ENCODE data around the gene OR7G2.
"Not testable (repeated sequence)": the region's sequence is repeated elsewhere in the genome, so short reads cannot be mapped to it uniquely, and the experiment has no call there.

Gene OR7G2

DNA sequence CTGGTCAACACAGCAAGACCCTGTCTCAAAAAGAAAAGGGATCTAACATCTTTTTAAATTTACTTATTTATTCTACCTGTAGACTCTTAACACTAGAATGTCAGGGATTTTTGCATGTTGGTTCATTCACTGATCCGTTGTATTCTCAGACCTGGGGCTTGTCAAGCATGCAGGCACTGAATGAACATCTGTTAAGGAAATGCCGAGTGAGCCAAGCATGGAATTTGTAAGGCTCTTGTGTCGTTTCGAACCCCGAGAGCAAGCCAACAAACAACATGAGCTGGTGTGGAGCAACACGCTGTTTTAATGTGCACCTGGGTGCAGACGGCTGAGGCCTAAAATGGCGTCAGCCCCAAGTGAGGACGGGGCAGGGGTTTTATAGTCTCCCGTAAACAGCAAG lies 30.4 kb downstream of the OR7G2 start:
- peak in 1 of 2 donors; percentile 2 for DNase-seq (ENCODE audit: low read depth in 2 of 2)
- H3K4me3 ChIP-seq (replicated peaks in 1 of 2; ENCODE audit: low read depth in 2 of 2, low read length in 2 of 2) = no peak overlapping the region
- TF ChIP-seq, protein P1, sequence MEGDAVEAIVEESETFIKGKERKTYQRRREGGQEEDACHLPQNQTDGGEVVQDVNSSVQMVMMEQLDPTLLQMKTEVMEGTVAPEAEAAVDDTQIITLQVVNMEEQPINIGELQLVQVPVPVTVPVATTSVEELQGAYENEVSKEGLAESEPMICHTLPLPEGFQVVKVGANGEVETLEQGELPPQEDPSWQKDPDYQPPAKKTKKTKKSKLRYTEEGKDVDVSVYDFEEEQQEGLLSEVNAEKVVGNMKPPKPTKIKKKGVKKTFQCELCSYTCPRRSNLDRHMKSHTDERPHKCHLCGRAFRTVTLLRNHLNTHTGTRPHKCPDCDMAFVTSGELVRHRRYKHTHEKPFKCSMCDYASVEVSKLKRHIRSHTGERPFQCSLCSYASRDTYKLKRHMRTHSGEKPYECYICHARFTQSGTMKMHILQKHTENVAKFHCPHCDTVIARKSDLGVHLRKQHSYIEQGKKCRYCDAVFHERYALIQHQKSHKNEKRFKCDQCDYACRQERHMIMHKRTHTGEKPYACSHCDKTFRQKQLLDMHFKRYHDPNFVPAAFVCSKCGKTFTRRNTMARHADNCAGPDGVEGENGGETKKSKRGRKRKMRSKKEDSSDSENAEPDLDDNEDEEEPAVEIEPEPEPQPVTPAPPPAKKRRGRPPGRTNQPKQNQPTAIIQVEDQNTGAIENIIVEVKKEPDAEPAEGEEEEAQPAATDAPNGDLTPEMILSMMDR (IDR thresholded peaks at IDR 0.05; ENCODE audit: low read depth, low read length) = no peak

DNA sequence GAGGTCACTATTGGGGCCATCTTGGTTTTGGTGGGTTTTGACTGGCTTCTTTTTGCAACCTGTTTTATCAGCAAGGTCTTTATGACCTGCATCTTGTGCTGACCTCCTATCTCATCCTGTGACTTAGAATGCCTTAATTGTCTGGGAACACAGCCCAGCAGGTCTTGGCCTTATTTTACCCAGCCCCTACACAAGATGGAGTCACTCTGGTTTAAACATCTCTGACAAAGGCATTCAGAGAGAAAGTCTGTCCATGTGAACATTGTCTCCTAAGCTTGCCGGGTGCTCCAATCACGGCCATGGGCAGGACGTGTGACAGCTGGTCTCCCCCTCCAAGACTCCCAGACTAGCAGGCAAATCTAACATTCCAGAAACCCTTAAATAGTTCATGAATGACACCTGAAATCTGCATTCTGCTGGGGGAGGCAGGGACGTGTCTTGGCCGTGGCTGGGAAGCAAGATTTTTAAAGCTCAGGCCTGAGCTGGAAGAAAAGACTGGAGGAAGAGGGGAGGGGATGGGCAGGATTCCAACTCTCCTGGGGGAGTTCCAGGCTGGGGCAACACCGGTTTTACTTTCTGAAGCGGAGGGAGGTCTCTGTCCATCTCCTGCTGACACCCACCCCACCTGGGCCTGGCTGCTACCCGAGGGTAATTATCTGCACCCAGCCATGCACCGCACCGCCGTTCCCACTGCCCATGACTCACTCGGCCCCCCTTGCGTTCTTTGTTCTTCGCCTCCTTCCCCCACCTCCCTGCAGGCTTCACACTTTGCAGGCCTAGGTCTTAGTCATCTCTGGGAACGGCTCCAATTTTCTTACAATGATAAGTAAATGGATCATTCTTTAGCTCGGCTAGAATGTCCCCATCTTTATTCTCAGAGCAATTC lies 32.0 kb downstream of the OR7G2 start:
- no peak overlapping the region for H3K4me3 ChIP-seq (replicated peaks in 1 of 2; ENCODE audit: low read depth in 2 of 2, low read length in 2 of 2)
- DNase-seq (ENCODE audit: low read depth in 2 of 2) = peak; percentile 96 to 98
- TF ChIP-seq, protein P1 (IDR thresholded peaks at IDR 0.05; ENCODE audit: low read depth, low read length) = no peak

DNA sequence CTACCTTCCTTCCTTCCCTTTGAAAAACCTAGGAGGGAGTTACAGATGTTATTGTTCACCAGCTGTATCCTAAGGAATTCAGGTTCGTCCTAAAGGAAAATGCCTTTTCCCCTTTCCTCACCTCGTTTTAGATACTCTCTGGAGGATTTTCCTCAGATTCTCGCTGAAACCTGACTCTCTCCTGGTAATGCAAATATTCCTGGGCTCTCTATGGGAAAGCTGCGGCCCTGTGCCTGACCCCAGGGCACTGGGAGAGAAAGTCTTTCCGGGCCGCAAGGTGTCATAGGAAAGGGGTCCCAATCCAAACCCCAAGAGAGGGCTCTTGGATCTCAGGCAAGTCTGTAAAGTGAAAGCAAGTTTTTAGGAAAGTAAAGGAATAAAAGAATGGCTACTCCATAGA lies 33.5 kb downstream of the OR7G2 start:
- no peak for DNase-seq (ENCODE audit: low read depth in 2 of 2)
- H3K4me3 ChIP-seq (replicated peaks in 1 of 2; ENCODE audit: low read depth in 2 of 2, low read length in 2 of 2) = no peak overlapping the region
- TF ChIP-seq, protein P1 (IDR thresholded peaks at IDR 0.05; ENCODE audit: low read depth, low read length) = no peak

DNA sequence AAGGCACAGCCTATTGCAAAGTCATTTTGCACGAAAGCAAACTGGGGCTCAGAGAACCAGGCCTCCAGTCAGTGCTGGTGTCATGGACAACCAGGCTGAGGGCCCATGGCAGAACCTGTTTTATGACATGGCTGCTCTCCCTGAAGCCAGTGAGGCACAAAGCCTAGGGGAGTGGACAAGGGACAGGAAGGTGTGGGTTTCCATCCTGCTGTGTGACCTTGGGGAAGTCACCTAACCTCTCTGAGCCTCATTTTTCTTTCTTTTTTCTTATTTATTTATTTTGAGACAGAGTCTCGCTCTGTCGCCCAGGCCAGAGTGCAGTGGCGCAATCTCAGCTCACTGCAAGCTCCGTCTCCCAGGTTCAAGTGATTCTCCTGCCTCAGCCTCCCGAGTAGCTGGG lies 35.6 kb downstream of the OR7G2 start:
- not testable (repeated sequence) for H3K4me3 ChIP-seq (replicated peaks in 1 of 2; ENCODE audit: low read depth in 2 of 2, low read length in 2 of 2); DNase-seq (ENCODE audit: low read depth in 2 of 2)

DNA sequence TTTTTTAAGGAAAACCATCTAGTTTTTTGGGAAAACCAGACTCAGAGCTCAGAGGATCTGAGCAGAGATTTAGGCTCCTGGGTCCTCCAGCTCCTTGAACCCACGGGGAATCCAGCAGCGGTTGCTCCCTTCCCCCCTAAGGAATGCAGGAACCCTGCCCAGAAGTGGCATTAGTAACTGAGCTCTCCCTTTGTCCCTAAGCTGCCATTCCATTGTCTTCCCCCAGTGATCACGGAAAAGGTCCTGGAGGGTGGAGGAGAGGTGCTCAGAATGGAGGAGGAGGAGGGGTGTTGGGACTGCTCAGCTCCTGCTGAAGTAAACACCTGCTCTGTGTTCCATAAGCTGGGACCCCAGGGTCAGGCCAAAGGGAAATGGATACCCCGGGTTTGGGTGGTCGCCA lies 37.2 kb downstream of the OR7G2 start:
- TF ChIP-seq, protein P1 (IDR thresholded peaks at IDR 0.05; ENCODE audit: low read depth, low read length) = no peak
- DNase-seq (ENCODE audit: low read depth in 2 of 2) = no peak
- no peak overlapping the region for H3K4me3 ChIP-seq (replicated peaks in 1 of 2; ENCODE audit: low read depth in 2 of 2, low read length in 2 of 2)

DNA sequence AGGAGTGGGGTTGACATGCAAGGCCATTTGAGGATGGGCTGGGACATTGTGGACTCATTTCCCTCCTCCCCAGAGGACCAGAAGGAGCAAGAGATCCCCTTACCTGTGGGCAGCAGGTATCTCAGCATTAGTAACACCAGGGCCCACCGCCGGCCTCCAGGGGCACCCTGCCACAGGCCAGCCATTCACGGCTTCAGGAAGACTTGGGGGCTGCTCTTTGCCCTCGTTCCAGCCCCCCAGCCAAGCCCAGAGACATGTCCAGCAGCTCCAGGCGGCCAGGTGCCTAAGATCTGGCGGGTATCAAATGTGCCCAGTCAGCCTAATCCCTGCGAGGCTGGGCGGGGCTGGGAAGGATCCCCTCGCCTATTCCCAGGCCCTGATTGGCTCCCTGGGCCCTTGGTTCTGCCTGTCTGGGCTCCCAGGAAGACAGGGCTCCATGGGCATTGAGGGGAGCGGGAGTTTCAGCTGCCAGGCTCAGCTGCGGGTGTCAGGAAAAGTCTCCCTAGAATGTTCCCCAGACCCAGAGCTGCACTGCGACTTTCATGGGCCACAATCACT lies 41.7 kb downstream of the OR7G2 start:
- DNase-seq (ENCODE audit: low read depth in 2 of 2) = no peak
- TF ChIP-seq, protein P1 (IDR thresholded peaks at IDR 0.05; ENCODE audit: low read depth, low read length) = no peak
- no peak overlapping the region for H3K4me3 ChIP-seq (replicated peaks in 1 of 2; ENCODE audit: low read depth in 2 of 2, low read length in 2 of 2)

DNA sequence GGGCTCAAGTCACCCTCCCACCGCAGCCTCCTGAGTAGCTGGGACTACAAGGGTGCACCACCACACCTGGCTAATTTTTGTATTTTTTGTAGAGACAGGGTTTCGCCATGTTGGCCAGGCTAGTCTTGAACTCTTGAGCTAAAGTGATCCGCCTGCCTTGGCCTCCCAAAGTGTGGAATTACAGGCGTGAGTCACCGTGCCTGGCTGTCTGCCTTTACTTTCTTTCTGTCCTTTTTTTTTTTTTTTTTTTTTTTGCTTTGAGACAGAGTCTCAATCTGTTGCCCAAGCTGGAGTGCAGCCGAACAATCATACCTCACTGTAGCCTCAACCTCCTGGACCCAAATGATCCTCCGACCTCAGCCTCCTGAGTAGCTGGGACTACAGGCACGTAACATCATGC lies 45.4 kb downstream of the OR7G2 start:
- no peak for DNase-seq (ENCODE audit: low read depth in 2 of 2)
- H3K4me3 ChIP-seq (replicated peaks in 1 of 2; ENCODE audit: low read depth in 2 of 2, low read length in 2 of 2) = no peak overlapping the region
- TF ChIP-seq, protein P1 (IDR thresholded peaks at IDR 0.05; ENCODE audit: low read depth, low read length) = no peak
